GM18498 (cell line): ENCODE results near the gene COX20.
A peak's percentile ranks its signal among the peaks of the same experiment; 100 is the strongest.
"Not testable (repeated sequence)": the region's sequence is repeated elsewhere in the genome, so short reads cannot be mapped to it uniquely, and the experiment has no call there.

Experiments
- ATAC-seq: cut with Tn5 transposase; IDR thresholded peaks from one replicate; pipeline ENCODE4 v1.9.1; 2021; ENCODE audit warnings: mild to moderate bottlenecking, moderate library complexity; ENCODE audit not compliant: unreplicated experiment

Gene COX20

DNA sequence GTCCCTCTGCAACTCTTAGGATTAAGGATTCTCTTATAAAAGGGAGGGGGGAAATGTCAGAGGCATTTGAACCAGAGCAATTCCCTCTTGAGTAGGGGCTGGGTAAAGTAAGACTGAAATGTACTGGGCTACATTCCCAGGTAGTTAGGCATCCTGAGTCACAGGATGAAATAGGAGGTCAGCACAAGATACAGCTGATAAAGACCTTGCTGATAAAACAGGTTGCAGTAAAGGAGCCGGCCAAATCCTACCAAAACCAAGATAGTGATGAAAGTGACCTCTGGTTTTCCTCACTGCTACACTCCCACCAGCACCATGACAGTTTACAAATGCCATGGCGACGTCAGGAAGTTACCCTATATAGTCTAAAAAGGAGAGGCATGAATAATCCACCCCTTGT lies 14.3 kb upstream of the COX20 start:
- ATAC-seq, result no peak

- ATAC-seq, result no peak
Observed at GRCh38 chr1:244822878-244823277, 12.6 kb upstream of the COX20 start.

DNA sequence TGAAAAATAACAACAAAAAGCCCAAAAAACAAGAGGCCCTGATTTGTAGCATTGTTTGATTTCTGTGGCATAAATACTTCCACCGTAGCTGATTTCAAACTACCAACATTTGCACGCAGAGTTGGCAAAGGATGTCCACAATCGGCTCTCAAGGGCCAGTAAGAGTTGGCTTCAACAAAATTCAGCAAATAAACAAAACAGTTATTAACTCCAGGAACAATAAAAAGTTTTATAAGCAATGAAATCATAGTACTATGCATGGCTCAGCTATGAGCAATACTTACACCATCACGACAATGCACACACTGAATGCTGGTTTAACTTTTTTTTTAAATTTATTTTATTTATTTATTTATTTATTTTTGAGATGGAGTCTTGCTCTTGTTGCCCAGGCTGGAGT lies 8.7 kb upstream of the COX20 start:
- no peak for ATAC-seq

DNA sequence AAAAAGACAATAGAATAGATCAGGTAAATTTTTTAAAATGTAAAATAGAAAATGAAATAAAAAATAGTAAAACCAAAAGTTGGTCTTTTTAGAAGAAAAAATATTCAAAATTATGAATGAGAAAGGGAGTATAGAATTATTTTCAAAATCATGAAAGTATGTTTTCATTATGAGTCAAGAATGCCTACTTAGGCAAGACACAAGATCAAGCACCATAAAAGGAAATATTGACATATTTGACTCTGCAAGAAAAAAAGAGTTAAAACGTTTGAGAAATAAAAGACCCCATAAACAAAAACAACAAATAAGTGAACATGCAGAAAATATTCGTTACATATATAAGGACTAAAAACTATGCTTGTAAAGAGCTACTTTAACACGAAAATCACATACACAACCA lies 4.8 kb upstream of the COX20 start:
- no peak for ATAC-seq

- ATAC-seq, result not testable (repeated sequence)
Observed at GRCh38 chr1:244833260-244833659, 2.2 kb upstream of the COX20 start.

DNA sequence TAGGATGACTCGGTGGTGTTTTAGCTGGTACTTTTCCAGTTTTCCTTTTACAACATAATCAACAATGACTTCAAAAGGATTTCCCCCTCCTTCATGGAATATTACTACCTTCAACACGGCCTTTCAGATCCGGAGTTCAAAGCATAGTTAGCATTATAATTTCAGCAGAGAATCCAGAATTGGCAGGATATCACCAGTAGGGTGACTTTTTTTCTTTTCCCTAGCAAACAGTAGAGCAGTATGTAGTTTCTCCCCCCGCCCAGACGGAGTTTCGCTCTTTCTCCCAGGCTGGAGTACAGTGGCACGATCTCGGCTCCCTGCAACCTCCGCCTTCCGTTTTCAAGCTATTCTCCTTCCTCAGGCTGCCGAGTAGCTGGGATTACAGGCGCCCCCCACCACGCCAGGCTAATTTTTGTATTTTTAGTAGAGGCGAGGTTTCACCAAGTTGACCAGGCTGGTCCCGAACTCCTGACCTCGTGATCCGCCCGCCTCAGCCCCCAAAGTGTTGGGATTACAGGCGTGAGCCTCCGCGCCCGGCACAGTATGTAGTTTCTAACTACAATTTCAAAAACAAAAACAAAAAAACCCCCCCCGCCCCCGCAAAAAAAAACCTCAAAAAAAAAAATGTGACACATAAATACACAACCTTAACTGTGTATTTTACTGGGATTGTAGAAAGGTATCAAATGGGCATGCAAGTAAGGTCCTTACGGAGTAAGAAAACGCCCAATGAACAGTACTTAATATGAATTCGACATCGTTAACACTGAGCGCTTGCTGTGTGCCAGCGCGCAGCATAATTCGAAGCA lies 1.5 kb upstream of the COX20 start:
- ATAC-seq, result peak; percentile 8

DNA sequence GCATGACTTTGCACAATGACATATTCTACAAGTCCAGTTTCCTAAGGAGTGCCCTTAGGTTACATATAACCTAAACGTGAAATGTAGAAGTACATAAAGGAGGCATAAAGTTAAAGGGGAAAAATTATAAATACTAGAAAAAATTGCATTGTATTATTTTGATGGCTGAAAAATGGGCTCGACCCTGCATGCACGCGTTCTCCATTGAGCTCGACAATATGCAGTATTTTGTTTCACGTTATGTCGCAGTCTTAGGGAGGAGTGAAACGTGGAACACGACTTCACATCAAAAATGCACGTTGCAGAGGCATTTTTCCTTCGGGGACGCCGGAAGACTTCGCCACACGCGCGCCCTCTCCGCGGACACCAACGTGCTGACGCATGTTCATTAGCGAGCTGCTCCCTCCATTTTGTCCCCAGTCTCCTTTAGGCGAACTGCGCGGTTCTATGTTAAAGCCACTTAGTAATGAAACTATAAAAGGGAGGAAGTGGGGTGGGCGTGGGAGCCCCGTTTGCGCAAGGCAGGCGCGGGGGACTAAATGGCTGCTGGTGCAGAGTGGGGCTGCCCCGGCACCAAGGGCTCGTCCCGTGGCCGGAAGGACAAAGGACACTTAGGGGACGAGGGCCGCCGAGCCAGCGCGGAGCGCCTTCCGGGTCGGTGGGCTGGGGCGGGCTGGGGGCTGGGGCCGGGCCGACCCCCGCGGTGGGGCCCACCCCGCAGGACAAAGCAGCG lies 749 bp upstream of the COX20 start:
- peak; percentile 73 for ATAC-seq

- ATAC-seq, result no peak
Observed at GRCh38 chr1:244836135-244836521, 670 bp downstream of the COX20 start.

DNA sequence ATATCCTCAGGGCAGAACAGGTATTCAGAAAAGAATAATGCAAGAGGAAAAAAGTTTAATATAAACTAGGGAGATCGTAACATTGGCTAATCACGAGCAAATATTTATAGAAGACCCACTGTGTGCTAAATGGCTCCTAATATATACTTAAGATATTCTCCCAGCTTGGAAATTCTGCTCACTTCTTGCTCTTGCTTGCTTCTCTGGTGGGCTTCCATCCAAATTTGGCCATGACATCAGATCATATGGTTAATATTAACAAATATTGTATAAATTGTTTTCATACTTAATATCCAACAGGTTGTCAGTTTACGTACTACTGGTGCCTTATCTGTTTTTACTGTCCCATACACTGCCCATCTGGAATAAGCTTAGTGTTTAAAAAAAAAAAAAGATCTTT lies 1.1 kb downstream of the COX20 start:
- no peak for ATAC-seq

DNA sequence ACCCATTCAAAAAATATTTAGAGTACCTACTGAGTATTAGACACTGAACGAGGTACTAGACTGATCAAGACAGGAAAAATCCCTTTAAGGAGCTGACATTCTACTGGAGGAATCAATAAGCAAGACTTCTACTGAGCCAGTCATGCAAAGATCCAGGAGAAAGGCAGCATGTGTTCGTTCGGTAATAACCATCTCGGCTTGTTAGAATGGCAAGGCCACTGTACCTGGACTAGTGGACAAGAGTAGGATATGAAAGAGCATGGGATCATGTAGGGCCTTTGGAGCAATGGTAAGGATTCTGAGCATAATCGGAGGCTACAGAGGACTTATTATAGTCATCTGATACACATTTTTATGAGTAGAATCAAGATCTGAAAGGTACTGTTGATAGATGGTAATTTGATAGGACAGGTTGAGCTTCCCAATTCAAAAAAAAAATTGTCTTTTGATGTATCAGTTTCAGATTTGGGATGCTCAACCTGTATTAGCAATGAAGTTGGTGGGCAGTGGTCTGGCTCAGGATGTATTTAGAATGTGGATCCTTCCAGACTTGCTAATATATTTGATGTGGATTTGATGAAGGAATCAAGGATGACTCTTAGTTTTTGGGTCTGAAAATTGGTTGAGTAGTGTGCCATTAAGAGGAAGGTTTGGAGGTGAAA lies 2.3 kb downstream of the COX20 start:
- ATAC-seq, result no peak

GRCh38 chr1:244839656-244840055 lies 4.2 kb downstream of the COX20 start:
- ATAC-seq, result no peak

- no peak for ATAC-seq
Observed at GRCh38 chr1:244840219-244840794, 4.8 kb downstream of the COX20 start.

DNA sequence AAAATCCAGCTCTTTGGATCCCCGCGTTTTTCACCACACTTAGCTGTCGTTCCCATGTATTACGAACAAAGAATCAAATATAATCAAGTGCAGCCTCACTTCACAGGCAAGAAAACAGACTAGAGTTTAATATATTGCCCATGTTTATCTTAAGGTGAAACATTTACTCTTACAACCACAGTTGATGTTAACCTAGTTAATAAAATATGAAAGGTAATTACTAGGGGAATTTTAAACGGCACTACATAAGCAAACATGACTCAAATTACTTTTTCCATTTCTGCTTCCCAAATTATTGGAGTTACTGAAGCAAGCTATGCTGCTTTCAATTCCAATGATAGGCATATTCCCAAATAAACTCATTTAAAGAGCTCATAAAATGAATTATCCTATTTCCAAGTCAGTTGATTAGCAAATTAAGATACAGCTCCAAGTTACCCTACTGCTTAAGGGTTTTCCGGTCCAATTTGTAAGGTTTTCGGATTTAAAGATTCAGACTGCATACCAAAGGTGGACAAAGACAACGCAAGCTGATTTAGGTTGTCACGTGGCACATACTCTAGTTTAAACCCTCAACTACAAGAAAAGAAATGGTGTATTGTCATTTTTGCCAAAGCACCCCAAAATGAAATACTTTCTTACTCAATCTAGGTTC lies 5.9 kb downstream of the COX20 start:
- no peak for ATAC-seq

DNA sequence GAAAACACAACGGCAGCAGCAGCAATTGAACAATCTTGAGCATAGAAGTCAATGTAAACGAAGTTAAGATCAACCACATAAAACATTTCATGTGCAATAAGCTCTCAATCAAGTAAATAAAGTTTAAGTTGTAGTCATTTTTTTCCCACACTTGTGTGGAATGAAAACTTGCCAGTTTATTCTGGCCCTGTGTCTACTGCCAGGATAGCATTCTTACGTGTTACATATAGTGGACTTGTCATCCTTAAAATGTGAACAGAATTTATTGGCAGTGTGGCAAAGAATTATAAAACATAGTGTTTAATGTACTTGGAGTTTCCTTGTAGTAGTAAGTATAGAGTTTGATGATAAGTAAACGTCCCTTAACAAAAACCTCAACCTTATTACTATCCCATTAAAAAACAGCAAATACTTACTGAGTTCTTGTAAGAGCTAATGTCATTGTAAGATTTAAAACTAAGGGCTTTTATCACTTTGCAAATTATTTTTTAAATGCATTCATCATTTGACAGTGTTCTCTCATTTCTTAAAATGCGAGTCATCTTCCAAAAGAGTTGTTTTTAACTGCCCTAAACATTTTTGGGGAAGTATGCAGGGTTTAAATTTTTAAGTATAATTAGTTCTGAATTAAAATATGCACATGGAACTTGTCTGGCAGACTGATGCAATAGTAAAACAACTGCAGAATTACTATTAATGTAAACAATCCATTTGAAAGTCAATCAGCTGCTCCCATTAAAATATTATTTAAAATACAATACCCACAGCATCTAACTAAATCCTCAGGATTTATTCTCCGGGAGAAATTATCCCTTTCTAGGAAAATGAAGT lies 7.9 kb downstream of the COX20 start:
- ATAC-seq, result no peak

DNA sequence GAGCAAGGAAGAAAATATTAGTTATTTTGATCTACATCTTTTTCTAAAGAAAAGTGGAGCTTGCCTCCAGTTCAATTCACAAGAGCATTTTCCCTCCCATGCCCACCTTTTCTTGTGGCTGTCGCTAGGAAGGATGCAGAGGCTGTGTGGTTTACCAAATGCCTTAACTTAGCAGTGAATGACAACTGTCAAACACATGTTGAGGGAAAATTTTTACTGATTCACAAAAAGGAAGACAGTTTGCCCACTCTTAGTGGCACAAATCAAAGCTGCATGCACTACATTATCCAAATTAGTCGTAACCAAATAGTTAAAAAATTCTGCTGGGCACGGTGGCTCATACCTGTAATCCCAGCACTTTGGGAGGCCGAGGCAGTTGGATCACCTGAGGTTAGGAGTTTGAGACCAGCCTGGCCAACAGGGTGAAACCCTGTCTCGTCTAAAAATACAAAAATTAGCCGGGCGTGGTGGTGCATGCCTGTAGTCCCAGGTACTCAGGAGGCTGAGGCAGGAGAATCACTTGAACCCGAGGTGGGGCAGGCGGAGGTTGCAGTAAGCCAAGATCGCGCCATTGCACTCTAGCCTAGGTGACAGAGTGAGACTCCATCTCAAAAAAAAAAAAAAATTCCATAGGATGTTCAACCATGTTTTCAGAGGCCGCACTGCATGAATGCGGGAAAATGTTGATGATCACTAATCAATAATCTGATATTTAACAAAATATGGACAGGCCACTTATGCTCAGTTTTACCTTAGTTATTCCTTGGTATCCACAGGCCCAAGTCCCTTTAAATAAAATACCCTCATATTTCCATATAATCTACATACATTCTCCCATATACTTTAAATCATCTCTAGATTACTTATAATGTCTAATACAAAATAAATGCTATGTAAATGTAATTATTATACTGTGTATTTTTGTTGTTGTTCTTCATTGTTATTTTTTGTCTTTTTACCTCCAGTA lies 9.0 kb downstream of the COX20 start:
- ATAC-seq, result no peak

DNA sequence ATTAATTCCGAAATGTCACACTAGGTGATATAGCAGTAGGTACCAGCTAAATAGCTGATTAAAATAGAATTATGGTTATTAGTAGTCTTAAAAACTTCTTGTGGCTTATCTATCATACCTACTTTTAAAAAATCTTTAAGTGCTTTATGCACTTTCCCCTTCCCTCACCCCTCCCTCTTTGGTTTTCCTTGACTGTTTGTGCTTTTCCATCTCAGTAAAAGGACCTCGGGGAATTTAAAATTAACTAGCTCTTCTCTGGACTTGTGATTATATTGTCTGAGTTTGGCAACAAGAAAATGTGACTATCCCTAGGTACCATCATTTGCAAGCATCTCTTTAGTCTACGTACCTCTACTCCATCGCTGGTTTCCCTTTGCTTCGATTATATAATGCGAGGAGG lies 11.2 kb downstream of the COX20 start:
- no peak for ATAC-seq

GRCh38 chr1:244849189-244849866 lies 13.9 kb downstream of the COX20 start:
- ATAC-seq, result no peak

DNA sequence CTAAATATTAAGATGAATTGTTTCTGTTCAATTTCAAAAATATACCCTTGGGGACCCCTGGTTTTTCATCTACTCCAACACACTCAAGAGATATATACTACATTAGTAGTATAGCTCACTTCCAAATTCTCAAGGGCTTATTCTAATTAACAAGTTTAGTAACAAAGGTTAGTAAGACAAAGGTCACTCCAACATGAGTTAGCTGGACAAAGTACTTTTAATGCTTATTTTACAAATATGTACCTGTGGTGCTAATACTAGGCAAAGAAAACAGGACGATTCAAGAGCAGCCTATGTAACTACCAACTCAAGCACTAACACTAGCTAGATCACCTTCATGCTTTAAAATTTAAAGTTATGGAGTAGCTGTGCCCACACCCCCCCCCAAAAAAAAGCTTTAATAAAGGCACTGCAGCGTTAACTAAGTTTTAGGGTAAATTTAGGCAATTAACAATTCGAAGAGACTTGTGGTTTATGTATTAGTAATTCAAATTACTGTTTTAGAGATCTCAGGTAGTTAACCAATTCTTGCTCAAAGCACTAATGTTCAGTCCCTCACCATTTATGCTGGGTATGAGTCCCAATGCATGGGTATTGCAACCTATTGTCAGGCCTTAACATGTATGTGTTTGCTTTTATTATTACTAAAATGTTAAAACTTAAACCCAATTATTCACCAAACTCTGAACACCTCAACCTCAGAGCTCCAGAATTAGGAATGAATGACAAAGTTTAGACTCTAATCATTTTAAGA lies 14.8 kb downstream of the COX20 start:
- no peak for ATAC-seq
